Germinal center (tissue), 1 donor: ENCODE data around the gene TBX6.

Experiments
- DNase-seq: peaks from one replicate; pipeline ENCODE4 v3.0.0; 2012; ENCODE audit warnings: mixed read lengths, low spot score

The TBX6 gene

DNA sequence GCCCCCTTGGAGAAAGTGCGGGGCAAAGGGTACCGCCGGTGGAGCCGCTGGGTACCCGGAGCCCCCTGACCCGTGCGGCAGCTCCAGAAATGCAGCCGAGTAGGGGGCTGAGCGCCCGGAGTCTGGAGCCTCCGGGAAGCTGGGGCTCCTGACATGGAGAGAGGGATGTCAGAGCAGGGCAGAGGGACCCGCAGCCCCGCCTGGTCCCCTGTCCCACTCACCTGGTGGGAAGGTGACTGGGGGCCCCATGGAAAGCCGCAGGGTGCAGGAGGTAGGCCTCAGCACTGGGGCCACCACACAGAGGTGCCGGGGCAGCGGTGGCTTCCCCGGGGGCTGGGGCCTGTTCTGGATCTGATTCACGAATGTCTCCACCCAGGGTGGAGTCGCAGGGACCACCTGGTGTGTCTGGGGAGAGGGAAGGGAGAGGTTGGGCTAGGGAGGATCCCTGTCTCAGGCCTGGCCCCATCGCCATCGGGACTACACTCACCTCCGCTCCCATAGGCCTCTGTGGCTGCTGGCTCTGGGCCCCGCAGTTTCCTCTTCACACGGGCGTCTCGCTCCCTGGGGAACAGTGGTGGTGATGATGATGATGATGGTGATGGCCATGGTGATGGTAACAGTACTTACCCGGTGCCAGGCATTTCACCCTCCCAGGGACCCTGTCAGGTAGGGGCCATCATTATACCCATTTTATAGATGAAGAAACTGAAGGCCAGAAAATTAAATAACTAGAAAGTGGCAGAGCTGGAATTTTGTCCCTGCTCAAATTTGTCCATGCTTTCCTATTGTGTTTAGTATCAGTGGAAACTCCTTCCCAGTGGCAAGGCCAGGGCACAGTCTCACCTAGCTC, 5.2 kb downstream of the TBX6 start:
- no peak for DNase-seq

- no peak for DNase-seq
Observed at GRCh38 chr16:30085820-30086219, 5.9 kb downstream of the TBX6 start.

DNA sequence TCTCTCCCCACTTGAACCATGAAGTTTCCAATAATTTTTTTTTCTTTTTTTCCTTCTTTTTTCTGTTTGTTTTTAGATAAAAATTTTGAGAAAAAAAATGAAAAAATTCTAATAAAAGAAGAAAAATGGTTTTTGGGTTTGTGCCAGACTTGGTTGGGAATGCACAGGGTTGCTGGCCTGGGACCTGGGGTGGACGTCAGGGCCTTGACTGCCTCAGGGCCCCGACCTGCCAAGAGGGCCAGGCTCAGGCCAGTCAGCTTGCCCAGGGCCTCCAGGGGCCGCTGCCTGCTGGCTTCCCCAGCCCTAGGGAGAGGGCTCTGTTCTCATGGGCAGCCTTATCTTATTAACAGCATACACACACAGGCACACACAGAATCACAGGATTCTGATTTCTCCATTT, 6.5 kb downstream of the TBX6 start:
- DNase-seq, result no peak

- DNase-seq, result no peak
Observed at GRCh38 chr16:30084816-30085159, 6.9 kb downstream of the TBX6 start.

DNA sequence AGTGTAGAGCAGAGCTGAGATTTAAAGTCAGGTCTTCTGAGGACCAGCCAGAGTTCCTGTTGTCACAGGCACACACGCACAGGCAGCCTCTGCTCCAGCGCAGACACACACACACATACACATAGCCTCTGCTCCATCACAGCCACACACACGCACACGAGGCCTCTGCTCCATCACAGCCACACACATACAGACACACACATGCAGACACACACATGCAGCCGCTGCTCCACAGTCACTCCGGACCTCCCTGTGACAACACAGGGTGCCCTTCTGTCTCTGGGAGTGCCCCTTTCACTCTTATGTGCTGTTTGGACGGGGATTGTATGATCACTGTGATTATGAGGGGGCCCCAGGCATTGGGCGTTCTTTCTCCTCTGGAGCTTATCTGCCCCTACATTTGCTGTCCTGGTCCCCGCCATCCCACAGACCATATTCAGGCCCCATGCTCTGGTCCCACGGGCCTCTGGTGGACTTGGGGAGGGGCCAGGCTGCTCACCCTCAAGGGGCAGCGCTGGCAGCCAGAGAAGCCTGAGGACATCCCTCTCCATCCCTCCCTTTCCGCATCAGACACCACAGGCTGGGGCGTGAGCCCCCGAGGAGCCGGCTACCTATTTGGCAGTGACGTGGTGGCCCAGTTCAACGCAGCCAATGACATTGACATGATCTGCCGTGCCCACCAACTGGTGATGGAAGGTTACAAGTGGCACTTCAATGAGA, 7.5 kb downstream of the TBX6 start:
- DNase-seq, result no peak

- no peak for DNase-seq
Observed at GRCh38 chr16:30083216-30084055, 8.3 kb downstream of the TBX6 start.

DNA sequence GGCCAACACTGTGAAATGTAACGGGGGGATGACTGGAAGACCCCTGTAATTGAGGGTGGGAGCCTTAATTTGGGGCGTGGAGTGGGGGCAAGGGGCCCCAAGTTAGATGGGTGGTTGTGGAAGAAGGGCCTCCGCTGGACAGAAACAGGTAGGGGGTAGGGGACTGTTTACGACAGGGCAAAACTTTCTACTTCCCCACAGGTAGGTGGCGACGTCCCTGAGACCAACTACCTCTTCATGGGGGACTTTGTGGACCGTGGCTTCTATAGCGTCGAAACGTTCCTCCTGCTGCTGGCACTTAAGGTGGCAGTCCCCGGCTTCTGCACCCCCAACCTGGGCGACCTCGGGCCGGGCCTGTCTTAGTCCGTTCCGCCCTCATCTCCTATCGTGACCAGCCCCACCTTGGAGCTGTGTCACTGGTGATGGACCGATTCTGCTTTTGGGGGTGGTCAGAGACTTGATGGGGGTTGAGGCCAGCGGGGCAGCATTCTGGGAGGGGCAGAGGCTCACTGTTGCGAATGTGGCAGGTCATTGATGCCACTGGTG, 9.1 kb downstream of the TBX6 start:
- no peak for DNase-seq

DNA sequence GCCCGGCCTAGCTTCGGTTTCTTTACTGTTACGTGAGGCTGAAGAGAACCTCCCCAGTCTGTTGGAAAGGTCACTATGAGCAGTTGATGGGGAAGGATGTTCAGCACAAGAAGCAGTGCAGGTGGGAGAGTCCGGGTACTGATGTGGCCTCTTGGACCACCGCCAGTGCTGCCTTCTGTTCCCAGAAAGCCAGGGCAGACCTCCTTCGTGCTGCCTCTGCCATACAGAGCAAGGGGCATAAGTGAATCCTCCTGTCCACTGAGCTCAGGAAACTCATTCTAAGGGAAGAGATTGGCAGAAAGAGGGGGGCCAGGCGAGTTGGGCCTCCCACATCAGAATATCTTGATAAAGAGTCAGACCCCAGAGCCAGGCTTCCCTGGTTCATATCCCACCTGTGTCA, 12.2 kb downstream of the TBX6 start:
- DNase-seq, result no peak

- DNase-seq, result no peak
Observed at GRCh38 chr16:30078744-30079143, 13.0 kb downstream of the TBX6 start.

GRCh38 chr16:30077656-30078055, 14.1 kb downstream of the TBX6 start:
- DNase-seq, result no peak

GRCh38 chr16:30076276-30076791, 15.4 kb downstream of the TBX6 start:
- DNase-seq, result peak; percentile 42

- DNase-seq, result peak; percentile 93
Observed at GRCh38 chr16:30075503-30076275, 16.0 kb downstream of the TBX6 start, which contains the start of gene PPP4C. TSS of gene PPP4C (plus strand) at chr16:30075994. CDS start at chr16:30076378, 384 bp downstream.

GRCh38 chr16:30070490-30070889, 21.2 kb downstream of the TBX6 start:
- DNase-seq, result no peak

- no peak for DNase-seq
Observed at GRCh38 chr16:30069611-30070462, 21.9 kb downstream of the TBX6 start.

DNA sequence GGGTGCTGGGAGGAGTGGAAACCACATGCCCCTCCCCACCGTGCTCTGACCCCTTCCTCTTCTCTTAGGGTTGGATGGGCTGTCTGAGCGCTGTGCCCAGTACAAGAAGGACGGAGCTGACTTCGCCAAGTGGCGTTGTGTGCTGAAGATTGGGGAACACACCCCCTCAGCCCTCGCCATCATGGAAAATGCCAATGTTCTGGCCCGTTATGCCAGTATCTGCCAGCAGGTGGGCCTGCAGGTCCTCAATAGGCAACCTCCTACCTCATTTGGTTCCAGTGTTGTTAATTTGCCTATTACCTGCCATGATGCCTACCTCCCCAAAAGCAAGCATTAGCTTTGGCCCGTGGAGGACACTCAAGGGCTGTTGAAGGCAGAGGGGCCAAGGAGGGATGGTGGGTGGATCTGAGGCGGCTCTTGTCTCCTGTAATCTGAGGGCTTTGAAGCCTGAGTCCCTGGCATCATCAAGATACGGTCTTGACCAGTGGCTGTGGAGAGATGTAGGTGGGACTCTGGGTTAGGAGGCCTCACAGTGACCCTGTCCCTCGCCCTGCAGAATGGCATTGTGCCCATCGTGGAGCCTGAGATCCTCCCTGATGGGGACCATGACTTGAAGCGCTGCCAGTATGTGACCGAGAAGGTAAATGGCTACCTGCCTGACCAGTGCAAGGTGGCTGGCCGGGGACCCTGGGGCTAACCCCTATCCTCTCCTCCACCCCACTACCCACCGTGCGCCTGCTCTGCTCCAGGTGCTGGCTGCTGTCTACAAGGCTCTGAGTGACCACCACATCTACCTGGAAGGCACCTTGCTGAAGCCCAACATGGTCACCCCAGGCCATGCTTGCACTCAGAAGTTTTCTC, 22.7 kb downstream of the TBX6 start:
- peak; percentile 51 for DNase-seq

- DNase-seq, result no peak
Observed at GRCh38 chr16:30068333-30068732, 23.4 kb downstream of the TBX6 start.

- DNase-seq, result no peak
Observed at GRCh38 chr16:30067584-30067916, 24.2 kb downstream of the TBX6 start.

GRCh38 chr16:30066761-30067583, 24.8 kb downstream of the TBX6 start:
- no peak for DNase-seq
